Activated gamma-delta T cell (primary cell): Measurements from ENCODE around the gene NEURL2.
"Not testable (repeated sequence)": the region's sequence is repeated elsewhere in the genome, so short reads cannot be mapped to it uniquely, and the experiment has no call there.

ENCODE experiments used
- DNase-seq: peaks from one replicate; lab custom pipeline; 2025; lab: John Stamatoyannopoulos, UW

Gene NEURL2

GRCh38 chr20:45898285-45898684, 7.3 kb upstream of the NEURL2 start:
- no peak for DNase-seq

GRCh38 chr20:45897692-45898091, 6.7 kb upstream of the NEURL2 start:
- DNase-seq: no peak

GRCh38 chr20:45897289-45897688, 6.3 kb upstream of the NEURL2 start:
- DNase-seq: no peak

- no peak for DNase-seq
Measured at GRCh38 chr20:45896641-45897161, 5.7 kb upstream of the NEURL2 start.

GRCh38 chr20:45894797-45895196, 3.8 kb upstream of the NEURL2 start:
- DNase-seq: no peak

- DNase-seq: no peak
Measured at GRCh38 chr20:45893831-45894230, 2.8 kb upstream of the NEURL2 start.

GRCh38 chr20:45892828-45893500, 2.0 kb upstream of the NEURL2 start:
- DNase-seq: no peak

GRCh38 chr20:45892049-45892825, 1.2 kb upstream of the NEURL2 start:
- no peak for DNase-seq

- DNase-seq: no peak
Measured at GRCh38 chr20:45890077-45890984, 677 bp downstream of the NEURL2 start.

GRCh38 chr20:45888681-45889080, 2.3 kb downstream of the NEURL2 start:
- DNase-seq: no peak

GRCh38 chr20:45887346-45887715, 3.7 kb downstream of the NEURL2 start, which contains the start of gene SPATA25:
Gene SPATA25 (minus strand): TSS chr20:45887622. CDS start chr20:45887590, 32 bp downstream.
- DNase-seq: no peak

- DNase-seq: no peak
Measured at GRCh38 chr20:45886590-45887345, 4.2 kb downstream of the NEURL2 start.

- DNase-seq: no peak
Measured at GRCh38 chr20:45883100-45883469, 7.9 kb downstream of the NEURL2 start.

GRCh38 chr20:45882469-45883099, 8.4 kb downstream of the NEURL2 start:
- DNase-seq: no peak

GRCh38 chr20:45880988-45881788, 9.8 kb downstream of the NEURL2 start, which contains the start of gene ZSWIM1:
Gene ZSWIM1 (plus strand): TSS chr20:45881227. CDS start chr20:45882593, 1,366 bp downstream.
- DNase-seq: peak; percentile 91

- DNase-seq: no peak
Measured at GRCh38 chr20:45878076-45878761, 12.8 kb downstream of the NEURL2 start.

- DNase-seq: no peak
Measured at GRCh38 chr20:45874576-45874975, 16.4 kb downstream of the NEURL2 start.

GRCh38 chr20:45874104-45874481, 16.9 kb downstream of the NEURL2 start:
- not testable (repeated sequence) for DNase-seq

- DNase-seq: no peak
Measured at GRCh38 chr20:45873409-45874103, 17.5 kb downstream of the NEURL2 start.
